Endodermal cell (in vitro differentiated cells): Measurements from ENCODE around the gene DOCK2. TPM values are rescaled to one million over a fixed set of nuclear protein-coding genes. Genes with fewer than 3 reads are reported as not detected.
A peak's percentile ranks its signal among the peaks of the same experiment; 100 is the strongest.

Source experiments
- DNase-seq: peaks from one replicate; pipeline ENCODE4 v3.0.0-alpha.2; 2017
- H3K27ac ChIP-seq: 2 replicates; pipeline ENCODE4 v1.5.1; 2013; ENCODE audit warnings: mild to moderate bottlenecking, low read depth, low read length, moderate library complexity
- H3K27me3 ChIP-seq: 2 replicates; pipeline ENCODE4 v1.6.1; 2013; ENCODE audit warnings: mild to moderate bottlenecking, low read length, moderate library complexity; ENCODE audit not compliant: insufficient read depth, control insufficient read depth, poor library complexity, severe bottlenecking
- H3K36me3 ChIP-seq: 2 replicates; pipeline ENCODE4 v1.7.0; 2013; ENCODE audit warnings: mild to moderate bottlenecking, low read length, moderate library complexity; ENCODE audit not compliant: control insufficient read depth, insufficient read depth
- H3K4me1 ChIP-seq: one replicate; pipeline ENCODE4 v1.7.0; 2013; ENCODE audit warnings: low read length; ENCODE audit not compliant: control insufficient read depth, insufficient read depth
- H3K4me3 ChIP-seq: 2 replicates; pipeline ENCODE4 v1.5.1; 2013; ENCODE audit warnings: mild to moderate bottlenecking, low read length, moderate library complexity
- H3K9ac ChIP-seq: 2 replicates; pipeline ENCODE4 v1.6.1; 2013; ENCODE audit warnings: mild to moderate bottlenecking, low read length, moderate library complexity; ENCODE audit not compliant: poor library complexity, severe bottlenecking; ENCODE audit errors: extremely low read depth
- H3K9me3 ChIP-seq: 2 replicates; pipeline ENCODE4 v1.6.1; 2013; ENCODE audit warnings: mild to moderate bottlenecking, low read length, moderate library complexity; ENCODE audit not compliant: control insufficient read depth
- H3K27ac Mint-ChIP-seq: 2 replicates; pipeline ENCODE4 v1.8.0; 2020; ENCODE audit warnings: mixed read lengths
- H3K27me3 Mint-ChIP-seq: 2 replicates; pipeline ENCODE4 v1.8.0; 2021; ENCODE audit warnings: mild to moderate bottlenecking, mixed read lengths; ENCODE audit not compliant: insufficient read depth
- H3K36me3 Mint-ChIP-seq: 2 replicates; pipeline ENCODE4 v1.8.0; 2020; ENCODE audit warnings: low read depth, mixed read lengths
- H3K4me1 Mint-ChIP-seq: 2 replicates; pipeline ENCODE4 v1.8.0; 2020; ENCODE audit warnings: mixed read lengths
- H3K4me3 Mint-ChIP-seq: 2 replicates; pipeline ENCODE4 v1.8.0; 2020; ENCODE audit warnings: mild to moderate bottlenecking, moderate library complexity, mixed read lengths
- H3K9me3 Mint-ChIP-seq: 2 replicates; pipeline ENCODE4 v1.8.0; 2020; ENCODE audit warnings: mild to moderate bottlenecking, mixed read lengths
- WGBS, 2 experiments: methylation state at CpG; one replicate each; pipeline versions ENCODE4 v1.1.5 to v1.1.7; 2013; ENCODE audit warnings: missing lambda C conversion rate in 2 of 2, mixed read lengths in 1 of 2; ENCODE audit not compliant: insufficient coverage in 1 of 2, insufficient read length in 1 of 2; 5-methylcytosine and 5-hydroxymethylcytosine counted together
- total RNA-seq, 2 donors: library from RNA; stranded (reverse); fragmentation: NEBNext Ultra II Directional in 1 of 2; extraction: Animal tissue kit (Norgen Biotek cat#: 25700) in 1 of 2; gene quantifications; 2 replicates in 1 of 2; 3 replicates in 1 of 2; pipeline ENCODE4 v1.2.1, GENCODE V29; 2021
- TF ChIP-seq, protein P1 (sequence below): fragments of 200-600 bp; sonication (generic); conservative IDR thresholded peaks from 2 replicates; pipeline ENCODE4 v1.5.0; 2021; ENCODE audit warnings: antibody characterized with exemption, mild to moderate bottlenecking

DOCK2 gene
- total RNA-seq, 2 donors from 2014 or later: 2.6 to 3.9 TPM

DNA sequence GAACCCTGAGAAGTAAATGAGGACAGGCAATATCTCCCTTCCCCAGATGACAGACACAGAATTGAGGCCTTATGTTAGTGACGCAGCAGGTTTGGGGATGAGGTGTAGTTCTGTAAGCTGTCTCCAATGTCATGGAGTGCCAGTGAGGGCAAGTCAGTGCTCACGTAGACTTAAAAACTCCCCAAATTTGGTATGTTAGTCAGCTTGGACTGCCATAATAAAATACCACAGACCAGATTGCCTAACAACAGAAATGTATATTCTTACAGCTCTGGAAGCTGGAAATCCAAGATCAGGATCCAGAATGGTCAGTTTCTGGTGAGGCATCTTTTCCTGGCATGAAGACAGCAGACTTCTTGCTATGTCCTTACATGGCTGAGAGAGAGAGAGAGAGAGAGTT is 483.5 kb downstream of the DOCK2 start:
- H3K4me3 Mint-ChIP-seq: no peak overlapping the region
- no peak for DNase-seq
- peaks cover 4% of the 10 kb centered on the region for H3K9me3 Mint-ChIP-seq
- peaks cover 8% of the 10 kb centered on the region for H3K27me3 Mint-ChIP-seq
- H3K36me3 Mint-ChIP-seq: no peaks in the 10 kb centered on the region
- H3K36me3 ChIP-seq: no peaks in the 10 kb centered on the region
- WGBS, 2 experiments: 95 to 100% methylated on average over 1 to 2 of the region's 2 CpGs
- H3K4me1 ChIP-seq: no peaks in the 10 kb centered on the region
- H3K4me1 Mint-ChIP-seq: peaks cover 4% of the 10 kb centered on the region
- no peak overlapping the region for H3K27ac Mint-ChIP-seq
- H3K9ac ChIP-seq: no peak overlapping the region
- H3K27ac ChIP-seq: no peak overlapping the region
- no peaks in the 10 kb centered on the region for H3K27me3 ChIP-seq
- TF ChIP-seq, protein P1, sequence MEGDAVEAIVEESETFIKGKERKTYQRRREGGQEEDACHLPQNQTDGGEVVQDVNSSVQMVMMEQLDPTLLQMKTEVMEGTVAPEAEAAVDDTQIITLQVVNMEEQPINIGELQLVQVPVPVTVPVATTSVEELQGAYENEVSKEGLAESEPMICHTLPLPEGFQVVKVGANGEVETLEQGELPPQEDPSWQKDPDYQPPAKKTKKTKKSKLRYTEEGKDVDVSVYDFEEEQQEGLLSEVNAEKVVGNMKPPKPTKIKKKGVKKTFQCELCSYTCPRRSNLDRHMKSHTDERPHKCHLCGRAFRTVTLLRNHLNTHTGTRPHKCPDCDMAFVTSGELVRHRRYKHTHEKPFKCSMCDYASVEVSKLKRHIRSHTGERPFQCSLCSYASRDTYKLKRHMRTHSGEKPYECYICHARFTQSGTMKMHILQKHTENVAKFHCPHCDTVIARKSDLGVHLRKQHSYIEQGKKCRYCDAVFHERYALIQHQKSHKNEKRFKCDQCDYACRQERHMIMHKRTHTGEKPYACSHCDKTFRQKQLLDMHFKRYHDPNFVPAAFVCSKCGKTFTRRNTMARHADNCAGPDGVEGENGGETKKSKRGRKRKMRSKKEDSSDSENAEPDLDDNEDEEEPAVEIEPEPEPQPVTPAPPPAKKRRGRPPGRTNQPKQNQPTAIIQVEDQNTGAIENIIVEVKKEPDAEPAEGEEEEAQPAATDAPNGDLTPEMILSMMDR: no peak
- H3K4me3 ChIP-seq: no peak overlapping the region
- peaks cover 3% of the 10 kb centered on the region for H3K9me3 ChIP-seq

- peaks cover under 1% of the 10 kb centered on the region for H3K36me3 Mint-ChIP-seq
- no peak overlapping the region for H3K9ac ChIP-seq
- H3K4me1 ChIP-seq: no peaks in the 10 kb centered on the region
Measured at GRCh38 chr5:170121321-170121720, 484.2 kb downstream of the DOCK2 start.

GRCh38 chr5:170126061-170126460 is 489.0 kb downstream of the DOCK2 start:
- H3K27ac Mint-ChIP-seq: no peak overlapping the region
- H3K27me3 Mint-ChIP-seq: peaks cover under 1% of the 10 kb centered on the region
- DNase-seq: no peak
- peaks cover 2% of the 10 kb centered on the region for H3K36me3 Mint-ChIP-seq
- TF ChIP-seq, protein P1: no peak
- H3K9me3 ChIP-seq: peaks cover 20% of the 10 kb centered on the region
- H3K9me3 Mint-ChIP-seq: peaks cover 26% of the 10 kb centered on the region
- H3K4me1 ChIP-seq: no peaks in the 10 kb centered on the region
- no peak overlapping the region for H3K4me3 Mint-ChIP-seq
- H3K27me3 ChIP-seq: no peaks in the 10 kb centered on the region
- H3K27ac ChIP-seq: no peak overlapping the region
- H3K36me3 ChIP-seq: no peaks in the 10 kb centered on the region
- H3K4me1 Mint-ChIP-seq: peaks cover 2% of the 10 kb centered on the region
- H3K4me3 ChIP-seq: peak overlapping the region; percentile 14
- no peak overlapping the region for H3K9ac ChIP-seq
- 94 to 100% methylated on average over 1 of the region's 1 CpG for WGBS, 2 experiments

More at GRCh38 chr5:170121321-170121720, 484.2 kb downstream of the DOCK2 start:
- peaks cover 10% of the 10 kb centered on the region for H3K9me3 ChIP-seq
- no peak overlapping the region for H3K4me3 Mint-ChIP-seq
- H3K27me3 Mint-ChIP-seq: peaks cover 8% of the 10 kb centered on the region
- H3K27ac ChIP-seq: no peak overlapping the region
- DNase-seq: peak; percentile 29
- TF ChIP-seq, protein P1: no peak
- H3K36me3 ChIP-seq: no peaks in the 10 kb centered on the region
- peaks cover 8% of the 10 kb centered on the region for H3K9me3 Mint-ChIP-seq
- no peaks in the 10 kb centered on the region for H3K27me3 ChIP-seq
- no peak overlapping the region for H3K27ac Mint-ChIP-seq
- no peak overlapping the region for H3K4me3 ChIP-seq
- peaks cover 4% of the 10 kb centered on the region for H3K4me1 Mint-ChIP-seq
- 73 to 91% methylated on average over 2 to 7 of the region's 7 CpGs for WGBS, 2 experiments
